GM12878 (cell line): ENCODE results near the gene CYP3A4. TPM values are rescaled to one million over a fixed set of nuclear protein-coding genes. Genes with fewer than 3 reads are reported as not detected.

Source experiments
- ATAC-seq: fragments of 200-7000 bp; cut with Tn5 transposase; 3 replicates; pipeline ENCODE4 v1.9.1; 2020; ENCODE audit warnings: mild to moderate bottlenecking, moderate library complexity
- BruUV-seq: library from RNA; stranded (reverse); fragments of 400-500 nt; replicated peaks from 2 replicates; lab custom pipeline; 2021; lab: Mats Ljungman, UMichigan
- CTCF ChIA-PET: fragments of 300-600 bp; sonication (Branson Sonifier 250); formaldehyde crosslinking; extraction: SDS; loops from one replicate; lab custom pipeline; 2021; ENCODE audit warnings: inconsistent platforms; lab: Yijun Ruan, JAX
- POLR2A ChIA-PET: fragments of 350-600 bp; formaldehyde crosslinking; extraction: SDS; loops from one replicate; lab custom pipeline; 2021; ENCODE audit warnings: inconsistent platforms; lab: Charles Lee
- RAD21 ChIA-PET: fragments of 300-600 bp; sonication (Branson Sonifier 250); formaldehyde crosslinking; loops from one replicate; lab custom pipeline; 2023; ENCODE audit warnings: antibody characterized with exemption; ENCODE audit not compliant: unreplicated experiment; lab: Charles Lee
- SMC1A ChIA-PET: fragments of 300-600 bp; sonication (Branson Sonifier 250); formaldehyde crosslinking; loops from one replicate; lab custom pipeline; 2023; ENCODE audit not compliant: unreplicated experiment, uncharacterized antibody; lab: Charles Lee
- DNase-seq: peaks from one replicate; pipeline ENCODE4 v3.0.0-alpha.2; 2011; ENCODE audit warnings: low read depth, low spot score
- FAIRE-seq: peaks from 3 replicates; lab custom pipeline; 2011; peaks lifted over from hg19 to GRCh38; lab: Jason Lieb, UNC
- H2AFZ ChIP-seq: 2 replicates; pipeline ENCODE4 v1.6.0; 2011; ENCODE audit warnings: low read depth, low read length, control low read depth; ENCODE audit not compliant: control insufficient read depth
- H3K27ac ChIP-seq: 2 replicates; pipeline ENCODE4 v1.5.1; 2011; ENCODE audit warnings: control low read depth; ENCODE audit not compliant: control insufficient read depth, insufficient read depth
- H3K27me3 ChIP-seq, 2 experiments: replicated peaks in 1 of 2; 2 replicates each; pipeline versions ENCODE4 v1.6.0 to v1.6.1; 2011; ENCODE audit warnings: low read length in 1 of 2; ENCODE audit not compliant: control insufficient read depth in 2 of 2, insufficient read depth in 2 of 2
- H3K36me3 ChIP-seq, 2 experiments: 2 replicates each; pipeline ENCODE4 v1.5.1; 2011; ENCODE audit warnings: low read length in 1 of 2; ENCODE audit not compliant: control insufficient read depth in 2 of 2, insufficient read depth in 2 of 2
- H3K4me1 ChIP-seq: 2 replicates; pipeline ENCODE4 v1.6.1; 2011; ENCODE audit warnings: mild to moderate bottlenecking, low read length, moderate library complexity, mixed read lengths; ENCODE audit not compliant: control insufficient read depth, insufficient read depth
- H3K4me2 ChIP-seq: 2 replicates; pipeline ENCODE4 v1.6.0; 2011; ENCODE audit warnings: control low read depth; ENCODE audit not compliant: control insufficient read depth, insufficient read depth
- H3K4me3 ChIP-seq: fragments of 200-600 bp; sonication (generic); 2 replicates; pipeline ENCODE4 v1.5.1; 2016
- H3K79me2 ChIP-seq: 2 replicates; pipeline ENCODE4 v1.6.0; 2011; ENCODE audit warnings: low read length; ENCODE audit not compliant: control insufficient read depth, insufficient read depth
- H3K9ac ChIP-seq: 2 replicates; pipeline ENCODE4 v1.8.0; 2011; ENCODE audit warnings: low read length, control low read depth, mixed read lengths; ENCODE audit not compliant: control insufficient read depth, insufficient read depth
- H3K9me3 ChIP-seq: replicated peaks from 3 replicates; pipeline ENCODE4 v1.5.1; 2011; ENCODE audit warnings: mild to moderate bottlenecking, low read length; ENCODE audit not compliant: control insufficient read depth, insufficient read depth
- H4K20me1 ChIP-seq: 2 replicates; pipeline ENCODE4 v1.6.0; 2011; ENCODE audit not compliant: control insufficient read depth, insufficient read depth
- CEBPB ChIP-seq, 2 experiments: fragments of 150-350 bp in 1 of 2; IDR thresholded peaks; 2 replicates each; pipeline ENCODE4 v1.6.1; 2012 to 2014; ENCODE audit warnings: low read depth in 2 of 2, low read length in 2 of 2, borderline replicate concordance in 1 of 2, inconsistent platforms in 1 of 2
- ELK1 ChIP-seq: IDR thresholded peaks from 2 replicates; pipeline ENCODE4 v1.6.1; 2012; ENCODE audit warnings: low read depth, low read length, improper control_type of control experiment
- IRF3 ChIP-seq: fragments of 450-650 bp; IDR thresholded peaks from 2 replicates; pipeline ENCODE4 v1.6.1; 2014; ENCODE audit warnings: mild to moderate bottlenecking
- MAX ChIP-seq: IDR thresholded peaks from 2 replicates; pipeline ENCODE4 v1.6.1; 2012; ENCODE audit warnings: low read depth, low read length, improper control_type of control experiment
- SUPT20H ChIP-seq: IDR thresholded peaks from 2 replicates; pipeline ENCODE4 v1.6.1; 2011; ENCODE audit warnings: low read depth, mild to moderate bottlenecking, low read length, moderate library complexity, borderline replicate concordance; ENCODE audit not compliant: control insufficient read depth
- TCF12 ChIP-seq: IDR thresholded peaks from 2 replicates; pipeline ENCODE4 v1.6.1; 2011; ENCODE audit warnings: low read depth, mild to moderate bottlenecking, low read length
- WRNIP1 ChIP-seq: IDR thresholded peaks from 2 replicates; pipeline ENCODE4 v1.6.1; 2011; ENCODE audit warnings: low read depth, low read length, improper control_type of control experiment, borderline replicate concordance
- ZBTB40 ChIP-seq: fragments of 450-650 bp; IDR thresholded peaks from 2 replicates; pipeline ENCODE4 v1.6.1; 2016; ENCODE audit warnings: mild to moderate bottlenecking, moderate library complexity, borderline replicate concordance
- ZNF217 ChIP-seq: fragments of 450-650 bp; IDR thresholded peaks from 2 replicates; pipeline ENCODE4 v1.6.1; 2017; ENCODE audit warnings: antibody characterized with exemption, mild to moderate bottlenecking
- ZZZ3 ChIP-seq: IDR thresholded peaks from 2 replicates; pipeline ENCODE4 v1.6.1; 2011; ENCODE audit warnings: low read depth; ENCODE audit not compliant: control insufficient read depth, insufficient read length
- WGBS: methylation state at CpG from one replicate; pipeline ENCODE4 v1.1.6; 2016; ENCODE audit warnings: low lambda C conversion rate; ENCODE audit not compliant: insufficient replicate concordance, insufficient coverage; ENCODE audit errors: missing lambda C conversion rate; 5-methylcytosine and 5-hydroxymethylcytosine counted together
- in situ Hi-C: fragments of 300-500 bp; cut with MboI; formaldehyde crosslinking; loops from 9 replicates; pipeline ENCODE4 v1.14.3; 2018; ENCODE audit warnings: mixed read lengths
- intact Hi-C: fragments of 100-400 bp; cut with micrococcal nuclease; formaldehyde crosslinking; loops from one replicate; pipeline ENCODE4 v1.14.2; 2022; ENCODE audit not compliant: unreplicated experiment
- polyA plus RNA-seq, 11 experiments: library from polyadenylated mRNA; depleted of rRNA in 4 of 11; unstranded in 6 of 11; stranded (reverse) in 5 of 11; fragments of >200 nt; fragmentation: Nextera tagmentation in 4 of 11; fragmentation: Illumina TruSeq in 1 of 11; extraction: Ambion mirVana in 4 of 11; extraction: Trizol in 1 of 11; gene quantifications; 1 replicate in 1 of 11; 2 replicates in 10 of 11; pipeline versions ENCODE4 v1.2.1 to v1.2.3, GENCODE V29; 2011 to 2016; ENCODE audit warnings: inconsistent platforms in 2 of 11, missing spikeins in 2 of 11, low read depth in 1 of 11
- total RNA-seq, 4 experiments: library from RNA; depleted of rRNA in 3 of 4; stranded (reverse); fragments of >200 nt in 3 of 4; fragmentation: Illumina TruSeq in 1 of 4; extraction: Trizol in 1 of 4; gene quantifications; 2 replicates each; pipeline versions ENCODE4 v1.2.1 to v1.2.3, GENCODE V29; 2013 to 2021

The CYP3A4 gene
- total and polyA plus RNA-seq, 10 of the 15 experiments (the other 5 are each of a cell fraction or from before 2014, with no cell fraction given), result 0.02 to 0.21 (median 0.04) TPM; not detected in 7

- H3K9ac ChIP-seq, result no peak overlapping the region
- in situ Hi-C loops (no loop called here), intact Hi-C loops (no loop called here)
- no peak overlapping the region for H3K27ac ChIP-seq
- no peaks in the 10 kb centered on the region for H3K27me3 ChIP-seq
- ATAC-seq, result no peak
- BruUV-seq, result no TSS peak
- no peaks in the 10 kb centered on the region for H4K20me1 ChIP-seq
- no peak for DNase-seq
- FAIRE-seq, result no peak
- H3K36me3 ChIP-seq, result no peaks in the 10 kb centered on the region
- 14% methylated on average over 4 of the region's 4 CpGs for WGBS
- H3K9me3 ChIP-seq, result no peaks in the 10 kb centered on the region; the same call in 2 of the 3 replicates
- H3K79me2 ChIP-seq, result no peaks in the 10 kb centered on the region
- ChIA-PET CTCF (no interaction called here), RAD21 (no interaction called here), SMC1A (interaction anchor here (1.2 kb wide), 1 partner anchor 30 kb away, joined by 3 read pairs; no protein-coding TSS in a partner anchor), POLR2A (no interaction called here)
- no peak overlapping the region for H3K4me3 ChIP-seq
- H3K4me2 ChIP-seq, result no peak overlapping the region
- H3K4me1 ChIP-seq, result no peaks in the 10 kb centered on the region
- H2AFZ ChIP-seq, result no peak overlapping the region
- TF ChIP-seq ZBTB40 (no peak), SUPT20H (no peak), ZZZ3 (no peak), MAX (no peak), WRNIP1 (no peak), IRF3 (no peak), TCF12 (no peak), ELK1 (no peak), CEBPB (IDR thresholded peaks at IDR 0.05; ENCODE audit: borderline replicate concordance in 1 of 2, low read depth in 2 of 2, low read length in 2 of 2) (no peak), ZNF217 (no peak)
Observed at GRCh38 chr7:99822731-99823718, 39.0 kb upstream of the CYP3A4 start.
